PC-3 (cell line): Measurements from ENCODE around the gene AADAC.

Experiments
- CTCF ChIP-seq: fragments of 300-600 bp; sonication (generic); conservative IDR thresholded peaks from 2 replicates; pipeline ENCODE4 v1.5.1; 2017; ENCODE audit warnings: antibody characterized with exemption, low read depth, mild to moderate bottlenecking, low read length
- EZH2 ChIP-seq: fragments of 300-600 bp; sonication (generic); IDR thresholded peaks from one replicate; pipeline ENCODE4 v1.6.1; 2017; ENCODE audit warnings: antibody characterized with exemption, mild to moderate bottlenecking, low read length; ENCODE audit not compliant: unreplicated experiment

GRCh38 chr3:151867666-151868065 is 53.8 kb downstream of the AADAC start:
- no peak for TF ChIP-seq EZH2
- TF ChIP-seq CTCF: no peak
